Left ventricle myocardium inferior (tissue), 1 donor: ENCODE results near the gene ESPNL. TPM values are rescaled to one million over a fixed set of nuclear protein-coding genes. Genes with fewer than 3 reads are reported as not detected.

Source experiments
- DNase-seq: peaks from one replicate; pipeline ENCODE4 v3.0.0-alpha.2; 2020
- H3K27ac ChIP-seq: fragments of 200-600 bp; replicated peaks from 2 replicates; pipeline ENCODE4 v1.8.0; 2021
- H3K27me3 ChIP-seq: fragments of 200-600 bp; 2 replicates; pipeline ENCODE4 v1.8.0; 2021; ENCODE audit warnings: low read depth
- H3K36me3 ChIP-seq: fragments of 200-600 bp; 2 replicates; pipeline ENCODE4 v1.8.0; 2021
- H3K4me1 ChIP-seq: fragments of 200-600 bp; 2 replicates; pipeline ENCODE4 v1.8.0; 2021
- H3K4me3 ChIP-seq: fragments of 200-600 bp; 2 replicates; pipeline ENCODE4 v1.8.0; 2021; ENCODE audit warnings: mild to moderate bottlenecking, moderate library complexity
- H3K9me3 ChIP-seq: fragments of 200-600 bp; replicated peaks from 2 replicates; pipeline ENCODE4 v1.8.0; 2021
- intact Hi-C: fragments of 100-400 bp; cut with micrococcal nuclease; formaldehyde crosslinking; loops from one replicate; pipeline ENCODE4 v1.11.0; 2022
- total RNA-seq: library from RNA; stranded (reverse); fragmentation: NEBNext Ultra II Directional; extraction: Animal tissue kit (Norgen Biotek cat#: 25700); gene quantifications from one replicate; pipeline ENCODE4 v1.2.1, GENCODE V29; 2021
- TF ChIP-seq, protein P1 (sequence below): fragments of 200-600 bp; IDR thresholded peaks from 2 replicates; pipeline ENCODE4 v1.8.0; 2021; ENCODE audit warnings: antibody characterized with exemption, mild to moderate bottlenecking, borderline replicate concordance
- donor health status: DM: no; HTN: yes; CAD: no; lungs with severe emphysema.

ESPNL gene
- total RNA-seq, 1 donor from 2014 or later = not detected

DNA sequence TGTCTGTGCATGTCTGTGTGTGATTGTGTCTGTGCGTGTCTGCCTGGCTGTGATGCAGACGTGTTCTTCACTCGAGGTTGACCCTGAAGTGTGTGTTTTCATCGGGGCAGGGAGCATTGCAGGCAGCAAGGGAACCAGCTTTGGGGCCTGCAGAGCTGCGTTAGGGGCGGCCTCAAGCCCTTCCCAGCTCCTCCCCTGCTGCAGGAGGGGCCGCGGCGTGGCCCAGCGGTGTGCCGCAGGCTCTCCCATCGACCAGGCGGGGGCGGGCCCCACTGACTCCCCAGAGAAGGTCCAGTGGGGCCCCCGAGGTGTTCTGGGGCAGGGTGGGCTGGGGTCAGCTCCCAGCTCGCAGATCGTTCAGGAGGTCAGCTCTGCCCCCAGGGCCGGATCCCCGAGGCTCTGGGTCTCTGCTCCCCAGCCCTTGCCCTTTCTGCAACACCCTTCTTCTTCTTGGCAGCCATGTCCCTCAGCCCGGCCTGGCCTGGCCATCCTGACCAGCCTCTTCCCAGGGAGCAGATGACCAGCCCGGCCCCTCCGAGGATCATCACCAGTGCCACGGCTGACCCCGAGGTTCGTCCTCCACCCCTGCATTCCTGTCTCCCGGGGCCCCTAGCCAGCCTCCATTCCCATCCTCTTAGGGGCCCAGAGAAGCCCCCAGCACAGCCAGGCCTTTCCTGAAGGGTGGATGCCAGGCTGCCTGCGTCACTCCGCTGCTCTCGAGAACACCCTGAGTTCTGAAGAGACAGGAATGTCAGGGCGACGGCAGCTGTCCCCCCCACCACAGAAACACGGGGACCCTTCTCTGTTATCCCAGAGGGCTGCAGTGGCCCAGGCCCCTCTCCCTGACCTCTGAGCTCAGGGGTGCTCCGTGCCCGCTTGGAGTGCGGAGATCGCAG, 27.3 kb downstream of the ESPNL start:
- H3K36me3 ChIP-seq = no peaks in the 10 kb centered on the region
- no peak overlapping the region for H3K4me3 ChIP-seq
- H3K27ac ChIP-seq = no peak overlapping the region
- no peak for DNase-seq
- H3K4me1 ChIP-seq = no peaks in the 10 kb centered on the region
- peaks cover 22% of the 10 kb centered on the region for H3K27me3 ChIP-seq
- no peaks in the 10 kb centered on the region for H3K9me3 ChIP-seq
- TF ChIP-seq, protein P1, sequence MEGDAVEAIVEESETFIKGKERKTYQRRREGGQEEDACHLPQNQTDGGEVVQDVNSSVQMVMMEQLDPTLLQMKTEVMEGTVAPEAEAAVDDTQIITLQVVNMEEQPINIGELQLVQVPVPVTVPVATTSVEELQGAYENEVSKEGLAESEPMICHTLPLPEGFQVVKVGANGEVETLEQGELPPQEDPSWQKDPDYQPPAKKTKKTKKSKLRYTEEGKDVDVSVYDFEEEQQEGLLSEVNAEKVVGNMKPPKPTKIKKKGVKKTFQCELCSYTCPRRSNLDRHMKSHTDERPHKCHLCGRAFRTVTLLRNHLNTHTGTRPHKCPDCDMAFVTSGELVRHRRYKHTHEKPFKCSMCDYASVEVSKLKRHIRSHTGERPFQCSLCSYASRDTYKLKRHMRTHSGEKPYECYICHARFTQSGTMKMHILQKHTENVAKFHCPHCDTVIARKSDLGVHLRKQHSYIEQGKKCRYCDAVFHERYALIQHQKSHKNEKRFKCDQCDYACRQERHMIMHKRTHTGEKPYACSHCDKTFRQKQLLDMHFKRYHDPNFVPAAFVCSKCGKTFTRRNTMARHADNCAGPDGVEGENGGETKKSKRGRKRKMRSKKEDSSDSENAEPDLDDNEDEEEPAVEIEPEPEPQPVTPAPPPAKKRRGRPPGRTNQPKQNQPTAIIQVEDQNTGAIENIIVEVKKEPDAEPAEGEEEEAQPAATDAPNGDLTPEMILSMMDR = no peak
- intact Hi-C loops = no loop called here

DNA sequence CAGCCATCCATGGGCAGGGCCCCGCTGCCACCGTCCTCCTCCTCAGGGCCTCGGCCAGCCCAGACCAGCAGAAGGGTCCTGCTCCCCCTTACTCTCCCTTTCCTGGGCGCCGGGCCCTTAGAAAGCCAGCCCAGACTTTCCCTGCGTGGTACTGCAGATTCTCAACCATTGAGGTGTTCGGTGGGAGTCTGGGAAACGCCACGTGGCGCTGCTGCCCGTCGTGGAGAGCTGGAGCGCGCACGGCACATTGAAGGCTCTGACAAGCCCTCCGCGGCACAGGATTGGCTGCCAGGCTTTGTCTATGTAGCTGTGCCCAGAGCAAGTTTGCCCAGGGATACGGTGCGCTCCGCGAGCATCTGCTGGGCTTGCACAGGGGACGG, 27.9 kb downstream of the ESPNL start:
- no peaks in the 10 kb centered on the region for H3K36me3 ChIP-seq
- H3K27ac ChIP-seq = no peak overlapping the region
- H3K9me3 ChIP-seq = no peaks in the 10 kb centered on the region
- DNase-seq = no peak
- TF ChIP-seq, protein P1 = no peak
- intact Hi-C loops = no loop called here
- no peaks in the 10 kb centered on the region for H3K4me1 ChIP-seq
- no peak overlapping the region for H3K4me3 ChIP-seq
- H3K27me3 ChIP-seq = peaks cover 22% of the 10 kb centered on the region

DNA sequence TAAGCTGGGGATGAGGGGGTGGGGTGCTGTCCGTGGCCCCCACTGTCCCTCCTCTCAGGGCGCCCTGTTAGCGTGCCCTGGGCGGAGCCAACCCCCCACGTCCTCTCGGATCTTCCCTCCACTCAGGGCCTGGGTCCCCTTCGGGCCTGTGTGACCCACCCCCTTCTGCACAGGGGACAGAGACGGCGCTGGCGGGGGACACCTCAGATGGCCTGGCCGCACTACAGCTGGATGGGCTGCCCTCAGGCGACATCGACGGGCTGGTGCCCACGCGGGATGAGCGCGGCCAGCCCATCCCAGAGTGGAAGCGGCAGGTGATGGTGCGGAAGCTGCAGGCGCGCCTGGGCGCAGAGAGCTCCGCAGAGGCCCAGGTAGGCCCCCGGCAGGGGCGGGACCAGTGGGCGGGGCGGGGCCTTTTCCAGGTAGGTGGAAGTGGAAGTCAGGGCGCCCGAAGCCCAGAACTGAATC, 28.4 kb downstream of the ESPNL start:
- no peaks in the 10 kb centered on the region for H3K4me1 ChIP-seq
- no peaks in the 10 kb centered on the region for H3K36me3 ChIP-seq
- H3K27me3 ChIP-seq = peaks cover 22% of the 10 kb centered on the region
- no peaks in the 10 kb centered on the region for H3K9me3 ChIP-seq
- no peak overlapping the region for H3K4me3 ChIP-seq
- TF ChIP-seq, protein P1 = no peak
- DNase-seq = no peak
- intact Hi-C loops = no loop called here
- no peak overlapping the region for H3K27ac ChIP-seq

DNA sequence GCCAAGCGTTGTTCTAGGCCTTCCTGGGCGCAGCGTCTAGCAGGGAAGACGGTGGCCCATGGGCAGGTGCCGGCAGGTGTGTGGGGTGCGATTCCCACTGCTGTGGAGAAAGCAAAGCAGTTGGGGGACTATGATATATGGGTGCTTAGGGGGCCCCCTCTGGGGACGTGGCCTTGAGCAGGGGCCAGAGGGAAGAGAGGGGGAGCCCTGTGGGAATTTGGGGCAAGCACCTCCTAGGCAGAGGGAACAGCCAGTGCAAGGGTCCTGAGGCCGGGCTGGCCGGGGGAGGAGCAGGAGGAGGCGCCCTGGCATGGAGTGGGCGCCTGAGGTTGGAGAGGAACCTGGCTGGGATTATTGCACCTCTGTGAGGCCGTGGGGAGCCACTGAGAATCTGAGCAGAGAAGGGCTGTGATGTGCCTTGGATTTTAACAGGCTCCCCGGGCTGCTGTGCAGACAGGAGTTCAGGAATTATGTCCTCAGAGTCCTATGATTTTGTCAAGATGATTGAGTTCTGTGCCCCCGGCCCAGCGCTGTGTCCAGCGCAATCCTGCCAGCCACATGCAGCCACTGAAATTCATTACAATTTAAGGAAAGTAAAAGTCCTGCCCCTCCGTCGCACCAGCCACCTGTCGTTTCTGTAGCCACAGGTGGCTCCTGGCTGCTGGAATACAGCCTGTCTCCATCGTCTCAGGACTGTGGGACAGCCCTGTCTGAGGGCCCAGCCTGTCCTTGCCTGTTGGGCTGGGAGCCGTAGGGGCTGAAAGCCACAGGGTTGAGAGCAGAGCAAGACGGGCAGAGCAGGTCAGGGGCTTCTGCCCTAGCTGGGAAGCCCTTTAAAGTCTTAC, 29.2 kb downstream of the ESPNL start:
- Histone ChIP-seq H3K27me3 (peaks cover 22% of the 10 kb centered on the region), H3K4me3 (no peak overlapping the region), H3K4me1 (no peaks in the 10 kb centered on the region), H3K36me3 (no peaks in the 10 kb centered on the region), H3K27ac (no peak overlapping the region), H3K9me3 (no peaks in the 10 kb centered on the region)
- intact Hi-C loops = no loop called here
- TF ChIP-seq, protein P1 = no peak
- no peak for DNase-seq

DNA sequence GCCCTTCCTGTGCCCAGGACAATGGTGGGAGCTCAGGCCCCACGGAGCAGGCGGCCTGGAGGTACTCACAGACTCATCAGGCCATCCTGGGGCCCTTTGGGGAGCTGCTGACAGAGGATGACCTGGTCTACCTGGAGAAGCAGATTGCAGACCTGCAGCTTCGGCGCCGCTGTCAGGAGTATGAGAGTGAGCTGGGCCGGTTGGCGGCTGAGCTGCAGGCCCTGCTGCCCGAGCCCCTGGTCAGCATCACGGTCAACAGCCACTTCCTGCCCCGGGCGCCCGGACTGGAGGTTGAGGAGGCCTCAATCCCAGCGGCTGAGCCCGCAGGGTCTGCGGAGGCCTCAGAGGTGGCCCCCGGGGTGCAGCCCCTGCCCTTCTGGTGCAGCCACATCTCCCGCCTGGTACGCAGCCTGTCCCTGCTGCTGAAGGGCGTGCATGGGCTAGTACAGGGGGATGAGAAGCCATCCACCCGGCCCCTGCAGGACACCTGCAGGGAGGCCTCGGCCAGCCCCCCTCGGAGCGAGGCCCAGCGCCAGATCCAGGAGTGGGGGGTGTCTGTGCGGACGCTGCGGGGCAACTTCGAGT, 30.1 kb downstream of the ESPNL start:
- H3K9me3 ChIP-seq = no peaks in the 10 kb centered on the region
- H3K27me3 ChIP-seq = peaks cover 22% of the 10 kb centered on the region
- H3K27ac ChIP-seq = no peak overlapping the region
- no peaks in the 10 kb centered on the region for H3K36me3 ChIP-seq
- TF ChIP-seq, protein P1 = no peak
- intact Hi-C loops = no loop called here
- H3K4me3 ChIP-seq = no peak overlapping the region
- DNase-seq = no peak
- no peaks in the 10 kb centered on the region for H3K4me1 ChIP-seq
